Trophoblast cell (in vitro differentiated cells and primary cell): ENCODE results near the gene MCF2L.
A peak's percentile ranks its signal among the peaks of the same experiment; 100 is the strongest.

Experiments
- DNase-seq, 2 donors: peaks; one replicate each; pipeline ENCODE4 v3.0.0-alpha.2; 2016
- H2AFZ ChIP-seq: 2 replicates; pipeline ENCODE4 v1.6.1; 2013; ENCODE audit warnings: low read length, moderate library complexity, mild to moderate bottlenecking; ENCODE audit not compliant: insufficient read depth, poor library complexity
- H2AK5ac ChIP-seq: 2 replicates; pipeline ENCODE4 v1.6.1; 2013; ENCODE audit warnings: mild to moderate bottlenecking, low read length
- H2BK120ac ChIP-seq: 2 replicates; pipeline ENCODE4 v1.6.1; 2013; ENCODE audit warnings: low read length, mild to moderate bottlenecking, moderate library complexity; ENCODE audit not compliant: insufficient read depth, poor library complexity
- H2BK12ac ChIP-seq: 2 replicates; pipeline ENCODE4 v1.6.1; 2013; ENCODE audit warnings: mild to moderate bottlenecking, low read length, moderate library complexity
- H2BK5ac ChIP-seq: 2 replicates; pipeline ENCODE4 v1.6.1; 2013; ENCODE audit warnings: low read length, low read depth, moderate library complexity, mild to moderate bottlenecking; ENCODE audit not compliant: poor library complexity
- H3K14ac ChIP-seq: 2 replicates; pipeline ENCODE4 v1.6.1; 2013; ENCODE audit warnings: mild to moderate bottlenecking, low read length
- H3K18ac ChIP-seq: 2 replicates; pipeline ENCODE4 v1.6.1; 2013; ENCODE audit warnings: mild to moderate bottlenecking, low read length
- H3K23ac ChIP-seq: 2 replicates; pipeline ENCODE4 v1.6.1; 2013; ENCODE audit warnings: low read length
- H3K27ac ChIP-seq: 2 replicates; pipeline ENCODE4 v1.5.1; 2013; ENCODE audit warnings: low read depth, mild to moderate bottlenecking, inconsistent platforms, low read length, moderate library complexity
- H3K27me3 ChIP-seq: 2 replicates; pipeline ENCODE4 v1.6.1; 2013; ENCODE audit warnings: inconsistent platforms, mild to moderate bottlenecking, low read length, moderate library complexity; ENCODE audit not compliant: insufficient read depth
- H3K36me3 ChIP-seq, 2 experiments: 1 replicate in 1 of 2; 2 replicates in 1 of 2; pipeline ENCODE4 v1.6.1; 2013; ENCODE audit warnings: low read length in 2 of 2, mild to moderate bottlenecking in 2 of 2, moderate library complexity in 1 of 2; ENCODE audit not compliant: insufficient read depth in 2 of 2, control insufficient read depth in 1 of 2
- H3K4ac ChIP-seq: 2 replicates; pipeline ENCODE4 v1.6.1; 2013; ENCODE audit warnings: low read depth, mild to moderate bottlenecking, low read length, moderate library complexity
- H3K4me1 ChIP-seq, 2 experiments: 1 replicate in 1 of 2; 2 replicates in 1 of 2; pipeline ENCODE4 v1.6.1; 2013; ENCODE audit warnings: low read length in 2 of 2, mild to moderate bottlenecking in 2 of 2, moderate library complexity in 1 of 2; ENCODE audit not compliant: insufficient read depth in 2 of 2, control insufficient read depth in 1 of 2
- H3K4me2 ChIP-seq: 2 replicates; pipeline ENCODE4 v1.6.1; 2013; ENCODE audit warnings: inconsistent platforms, mild to moderate bottlenecking, low read length, moderate library complexity
- H3K4me3 ChIP-seq: 2 replicates; pipeline ENCODE4 v1.5.1; 2013; ENCODE audit warnings: mild to moderate bottlenecking, low read depth, low read length, inconsistent platforms
- H3K79me1 ChIP-seq: one replicate; pipeline ENCODE4 v1.6.1; 2013; ENCODE audit warnings: low read length
- H3K79me2 ChIP-seq: 2 replicates; pipeline ENCODE4 v1.6.1; 2013; ENCODE audit warnings: low read length, mild to moderate bottlenecking; ENCODE audit not compliant: control insufficient read depth, insufficient read depth, poor library complexity
- H3K9ac ChIP-seq: 2 replicates; pipeline ENCODE4 v1.6.1; 2013; ENCODE audit warnings: mild to moderate bottlenecking, low read length
- H3K9me3 ChIP-seq: 2 replicates; pipeline ENCODE4 v1.6.1; 2013; ENCODE audit warnings: low read depth, mild to moderate bottlenecking, control low read depth, inconsistent platforms, low read length; ENCODE audit not compliant: insufficient read depth
- H4K12ac ChIP-seq: 2 replicates; pipeline ENCODE4 v1.6.1; 2013; ENCODE audit warnings: low read depth, mild to moderate bottlenecking, low read length, moderate library complexity
- H4K8ac ChIP-seq: 2 replicates; pipeline ENCODE4 v1.6.1; 2013; ENCODE audit warnings: low read depth, mild to moderate bottlenecking, low read length, moderate library complexity
- H4K91ac ChIP-seq: one replicate; pipeline ENCODE4 v1.6.1; 2013; ENCODE audit warnings: low read depth, mild to moderate bottlenecking, low read length, moderate library complexity
- WGBS: extraction: QIAGEN DNeasy Blood & Tissue Kit; methylation state at CpG from one replicate; pipeline ENCODE4 v1.1.7; 2013; ENCODE audit warnings: missing lambda C conversion rate; ENCODE audit not compliant: insufficient read length, insufficient coverage; ENCODE audit errors: extremely low coverage; 5-methylcytosine and 5-hydroxymethylcytosine counted together

MCF2L gene

GRCh38 chr13:113118261-113119021 lies 149.4 kb downstream of the MCF2L start:
- peaks cover 9% of the 10 kb centered on the region for H3K9me3 ChIP-seq
- H3K36me3 ChIP-seq = no peaks in the 10 kb centered on the region
- no peaks in the 10 kb centered on the region for H3K79me1 ChIP-seq
- no peak overlapping the region for H3K4me2 ChIP-seq
- H3K4me3 ChIP-seq = no peak overlapping the region
- H4K8ac ChIP-seq = no peak overlapping the region
- no peak overlapping the region for H3K4ac ChIP-seq
- H3K4me1 ChIP-seq = peaks cover 4 to 6% of the 10 kb centered on the region in 2 experiments
- H4K12ac ChIP-seq = no peak overlapping the region
- H3K23ac ChIP-seq = no peak overlapping the region
- H2AK5ac ChIP-seq = no peak overlapping the region
- H2BK5ac ChIP-seq = no peak overlapping the region
- WGBS = no CpG with 5 or more reads among the region's 42 CpGs
- no peak for DNase-seq
- no peak overlapping the region for H4K91ac ChIP-seq
- H2BK120ac ChIP-seq = no peak overlapping the region
- no peak overlapping the region for H2BK12ac ChIP-seq
- no peaks in the 10 kb centered on the region for H3K27me3 ChIP-seq
- no peak overlapping the region for H3K18ac ChIP-seq
- H2AFZ ChIP-seq = no peak overlapping the region
- H3K79me2 ChIP-seq = no peaks in the 10 kb centered on the region
- no peak overlapping the region for H3K27ac ChIP-seq
- H3K14ac ChIP-seq = no peak overlapping the region
- H3K9ac ChIP-seq = no peak overlapping the region

GRCh38 chr13:113119166-113119821 lies 150.3 kb downstream of the MCF2L start:
- Histone ChIP-seq H4K91ac (no peak overlapping the region), H3K18ac (no peak overlapping the region), H3K9me3 (peaks cover 9% of the 10 kb centered on the region), H3K4me1 (peaks cover 4 to 6% of the 10 kb centered on the region in 2 experiments), H3K9ac (no peak overlapping the region), H3K79me2 (no peaks in the 10 kb centered on the region), H2AK5ac (no peak overlapping the region), H2BK120ac (no peak overlapping the region), H3K27me3 (no peaks in the 10 kb centered on the region), H3K27ac (no peak overlapping the region), H3K23ac (no peak overlapping the region), H3K4me2 (no peak overlapping the region), H3K79me1 (no peaks in the 10 kb centered on the region), H2AFZ (no peak overlapping the region), H3K36me3 (no peaks in the 10 kb centered on the region), H4K12ac (no peak overlapping the region), H3K4ac (no peak overlapping the region), H3K14ac (no peak overlapping the region), H4K8ac (no peak overlapping the region), H3K4me3 (peak overlapping the region; percentile 38), H2BK12ac (no peak overlapping the region), H2BK5ac (no peak overlapping the region)
- no peak for DNase-seq
- no CpG with 5 or more reads among the region's 16 CpGs for WGBS

- no peak for DNase-seq
- Histone ChIP-seq H4K12ac (no peak overlapping the region), H3K9ac (no peak overlapping the region), H2BK12ac (no peak overlapping the region), H3K27me3 (no peaks in the 10 kb centered on the region), H3K36me3 (no peaks in the 10 kb centered on the region), H3K9me3 (peaks cover 6% of the 10 kb centered on the region), H3K4me3 (no peak overlapping the region), H4K91ac (no peak overlapping the region), H3K4me2 (no peak overlapping the region), H2AK5ac (no peak overlapping the region), H3K79me1 (no peaks in the 10 kb centered on the region), H4K8ac (no peak overlapping the region), H2BK120ac (no peak overlapping the region), H2AFZ (no peak overlapping the region), H3K27ac (no peak overlapping the region), H3K14ac (no peak overlapping the region), H3K18ac (no peak overlapping the region), H3K79me2 (no peaks in the 10 kb centered on the region), H3K4ac (no peak overlapping the region), H3K4me1 (peaks cover 4 to 6% of the 10 kb centered on the region in 2 experiments), H3K23ac (no peak overlapping the region), H2BK5ac (no peak overlapping the region)
- no CpG with 5 or more reads among the region's 7 CpGs for WGBS
Measured at GRCh38 chr13:113119822-113120189, 150.8 kb downstream of the MCF2L start.

GRCh38 chr13:113120300-113121182 lies 151.5 kb downstream of the MCF2L start:
- no peak for DNase-seq
- Histone ChIP-seq H3K27ac (no peak overlapping the region), H2AFZ (no peak overlapping the region), H3K23ac (no peak overlapping the region), H3K4me1 (peaks cover 4 to 6% of the 10 kb centered on the region in 2 experiments), H3K4me3 (no peak overlapping the region), H3K4ac (no peak overlapping the region), H4K91ac (no peak overlapping the region), H2BK5ac (no peak overlapping the region), H3K36me3 (no peaks in the 10 kb centered on the region), H2BK120ac (no peak overlapping the region), H3K18ac (no peak overlapping the region), H4K12ac (no peak overlapping the region), H2AK5ac (no peak overlapping the region), H3K79me1 (no peaks in the 10 kb centered on the region), H3K79me2 (no peaks in the 10 kb centered on the region), H2BK12ac (no peak overlapping the region), H3K14ac (no peak overlapping the region), H3K4me2 (no peak overlapping the region), H3K9ac (no peak overlapping the region), H4K8ac (no peak overlapping the region), H3K27me3 (no peaks in the 10 kb centered on the region), H3K9me3 (peaks cover 5% of the 10 kb centered on the region)
- no CpG with 5 or more reads among the region's 19 CpGs for WGBS
